ENCODE data around the gene PLCL1.
"Not testable (repeated sequence)": the region's sequence is repeated elsewhere in the genome, so short reads cannot be mapped to it uniquely, and the experiment has no call there.

The PLCL1 gene

GRCh38 chr2:197805715-197806633 is 1.6 kb downstream of the PLCL1 start:
- H3K4me3 ChIP-seq: peak overlapping the region; percentile 59 to 90 (median 80)
- peak overlapping the region in 5 of 21 experiments; percentile 29 to 80 (median 73) for H3K27ac ChIP-seq

GRCh38 chr2:197809064-197809463 is 4.7 kb downstream of the PLCL1 start:
- H3K4me3 ChIP-seq: no peak overlapping the region
- no peak overlapping the region for H3K27ac ChIP-seq

DNA sequence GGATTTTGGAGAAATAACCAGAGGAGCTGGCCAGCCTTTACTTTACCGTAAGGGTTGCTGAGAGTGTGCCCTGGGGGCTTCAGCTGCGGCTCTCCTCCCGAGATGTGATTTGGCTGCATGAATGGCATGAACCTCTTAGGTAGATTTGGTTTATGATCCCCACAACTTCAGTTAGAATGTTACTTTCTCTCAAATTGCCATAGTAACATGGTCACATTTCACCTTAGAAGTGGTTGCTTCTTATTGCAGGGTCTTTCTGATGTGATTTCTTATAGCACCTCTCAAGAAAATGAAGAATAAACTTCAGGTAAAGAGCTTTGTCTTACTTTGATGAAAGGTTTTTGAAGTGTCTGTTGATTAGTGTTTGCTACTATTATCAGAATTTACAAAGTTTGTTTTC is 5.6 kb downstream of the PLCL1 start:
- Histone ChIP-seq H3K27ac (no peak overlapping the region), H3K4me3 (no peak overlapping the region)

DNA sequence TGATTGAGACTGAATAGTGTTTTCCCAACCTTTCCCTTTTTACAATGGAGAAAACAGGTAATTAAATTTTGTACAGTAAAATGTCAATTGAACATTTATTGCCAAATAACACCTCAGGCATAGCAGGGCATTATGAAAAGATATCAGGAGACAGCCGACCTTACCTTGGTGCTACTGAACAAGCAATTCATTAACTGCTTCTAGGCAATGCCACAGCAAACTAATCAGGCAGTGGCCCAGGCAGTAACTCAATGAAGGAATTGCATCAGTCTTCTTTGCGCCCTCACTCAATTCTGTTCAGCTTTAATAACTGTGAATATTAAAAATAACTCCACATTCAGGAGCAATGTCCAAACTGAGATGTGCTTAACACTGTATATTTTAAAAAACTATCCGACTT is 6.1 kb downstream of the PLCL1 start:
- Histone ChIP-seq H3K27ac (no peak overlapping the region), H3K4me3 (no peak overlapping the region)

DNA sequence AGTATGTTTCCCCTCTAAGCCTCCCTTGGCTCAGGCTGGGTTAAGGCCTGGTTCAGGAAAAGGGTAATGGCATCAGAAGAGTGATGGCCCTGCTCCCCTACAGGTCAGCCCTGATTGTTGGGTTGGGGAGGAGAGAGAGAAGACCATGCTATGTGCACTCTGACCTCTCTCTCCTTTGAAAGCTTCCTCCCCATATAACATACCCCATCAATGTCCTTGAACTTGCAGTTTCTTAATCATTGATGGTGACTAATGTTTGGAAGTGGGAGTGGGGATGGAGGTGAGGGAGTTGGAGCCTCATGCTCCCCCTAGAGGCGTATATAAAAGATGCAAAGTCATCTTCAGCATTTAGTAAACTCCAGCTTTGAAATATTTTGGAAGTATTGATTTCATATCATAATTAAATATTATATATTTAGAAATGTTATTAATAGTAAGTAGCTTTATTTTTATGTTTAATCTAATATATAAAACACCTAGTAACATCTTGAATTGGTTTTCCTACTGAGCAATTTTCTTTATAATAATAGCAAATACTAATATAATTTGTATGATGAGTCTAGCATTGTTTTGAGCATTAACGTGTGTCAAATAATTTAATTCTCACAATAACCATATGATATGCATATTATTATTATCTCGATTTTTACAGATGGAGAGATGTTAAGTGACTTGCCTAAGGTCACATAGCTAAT is 8.8 kb downstream of the PLCL1 start:
- H3K4me3 ChIP-seq: no peak overlapping the region

DNA sequence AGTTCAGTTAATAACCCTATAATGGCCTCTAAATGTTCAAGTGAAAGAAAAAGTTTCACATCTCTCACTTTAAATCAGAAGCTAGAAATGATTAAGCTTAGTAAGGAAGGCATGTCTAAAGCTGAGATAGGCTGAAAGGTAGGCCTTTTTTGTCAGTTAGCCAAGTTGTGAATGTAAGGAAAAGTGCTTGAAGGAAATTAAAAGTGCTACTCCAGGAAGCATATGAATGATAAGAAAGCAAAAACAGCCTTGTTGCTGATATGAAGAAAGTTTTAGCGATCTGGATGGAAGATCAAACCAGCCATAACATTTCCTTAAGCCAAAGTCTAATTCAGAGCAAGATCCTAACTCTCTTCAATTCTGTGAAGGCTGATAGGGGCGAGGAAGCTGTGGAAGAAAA is 10.1 kb downstream of the PLCL1 start:
- H3K4me3 ChIP-seq: no peak overlapping the region

More for the DNA sequence above, 8.8 kb downstream of the PLCL1 start:
- H3K27ac ChIP-seq: no peak overlapping the region

DNA sequence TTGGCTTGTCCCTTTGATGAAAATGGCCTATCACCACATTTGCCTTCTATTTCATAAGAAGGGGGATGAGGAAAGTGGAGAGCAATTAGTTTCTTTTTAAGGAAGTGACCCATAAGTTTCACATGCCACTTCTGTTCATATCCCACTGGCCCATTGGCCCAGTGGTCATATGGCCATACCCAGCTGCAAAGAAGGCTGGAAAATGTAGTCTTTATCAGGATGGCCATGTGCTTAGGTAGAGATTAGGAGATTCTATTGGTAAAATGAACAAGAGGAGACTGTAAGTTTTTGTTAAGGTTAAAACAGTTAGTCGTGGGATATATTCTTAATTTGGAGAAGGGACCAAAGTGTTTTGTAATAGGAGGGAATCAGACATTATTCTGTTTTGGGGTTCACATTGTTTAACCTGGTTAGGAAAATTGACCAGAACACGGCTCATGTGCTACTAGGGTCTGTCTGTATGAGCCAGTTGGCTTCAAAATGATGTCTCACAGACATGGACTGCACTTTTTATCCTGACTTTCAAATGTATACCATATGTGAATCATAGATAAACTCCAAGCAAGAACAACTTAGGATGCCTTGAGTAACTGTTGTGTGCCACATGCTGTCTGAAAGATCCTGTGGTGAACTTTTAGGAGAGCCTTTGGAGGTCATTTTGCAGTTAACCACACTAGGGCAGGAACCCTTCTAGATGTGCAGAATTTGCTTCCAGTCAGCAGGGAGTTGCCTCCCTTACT is 17.3 kb downstream of the PLCL1 start:
- H3K4me3 ChIP-seq: no peak overlapping the region

More for the DNA sequence above, 10.1 kb downstream of the PLCL1 start:
- no peak overlapping the region for H3K27ac ChIP-seq

DNA sequence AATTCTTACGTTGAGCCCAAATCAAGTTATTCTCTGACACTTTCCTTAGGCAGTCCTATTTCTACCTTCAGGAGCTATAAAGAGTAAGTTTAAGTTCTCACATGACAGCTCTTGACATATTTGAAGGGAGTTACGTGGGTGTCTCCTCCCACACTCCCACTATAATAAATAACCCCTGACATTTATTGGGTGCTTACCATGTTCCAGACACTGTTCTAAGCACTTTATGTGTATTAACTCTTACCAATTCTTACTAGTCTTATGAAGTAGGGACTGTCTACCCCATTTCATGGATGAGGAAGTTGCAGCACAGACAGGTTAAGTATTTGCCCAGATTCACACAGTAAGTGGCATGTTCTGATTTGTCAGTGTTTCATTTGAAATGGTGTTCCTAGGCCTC is 17.9 kb downstream of the PLCL1 start:
- H3K27ac ChIP-seq: no peak overlapping the region

More for the DNA sequence above, 17.3 kb downstream of the PLCL1 start:
- H3K27ac ChIP-seq: no peak overlapping the region

GRCh38 chr2:197827618-197828017 is 23.2 kb downstream of the PLCL1 start:
- Histone ChIP-seq H3K27ac (no peak overlapping the region), H3K4me3 (no peak overlapping the region)

More for the DNA sequence above, 17.9 kb downstream of the PLCL1 start:
- no peak overlapping the region for H3K4me3 ChIP-seq

GRCh38 chr2:197828464-197829135 is 24.2 kb downstream of the PLCL1 start:
- Histone ChIP-seq H3K4me3 (no peak overlapping the region), H3K27ac (no peak overlapping the region)

GRCh38 chr2:197834771-197835170 is 30.4 kb downstream of the PLCL1 start:
- not testable (repeated sequence) for H3K4me3 ChIP-seq, H3K27ac ChIP-seq

- Histone ChIP-seq H3K4me3 (no peak overlapping the region), H3K27ac (no peak overlapping the region)
Observed at GRCh38 chr2:197835293-197835692, 30.9 kb downstream of the PLCL1 start.

GRCh38 chr2:197838036-197838435 is 33.6 kb downstream of the PLCL1 start:
- Histone ChIP-seq H3K4me3 (peak overlapping the region in 1 of 7 experiments; percentile 15), H3K27ac (peak overlapping the region in 7 of 21 experiments; percentile 8 to 65 (median 45))

- Histone ChIP-seq H3K27ac (peak overlapping the region in 9 of 21 experiments; percentile 8 to 65 (median 43)), H3K4me3 (no peak overlapping the region)
Observed at GRCh38 chr2:197838579-197838978, 34.2 kb downstream of the PLCL1 start.

DNA sequence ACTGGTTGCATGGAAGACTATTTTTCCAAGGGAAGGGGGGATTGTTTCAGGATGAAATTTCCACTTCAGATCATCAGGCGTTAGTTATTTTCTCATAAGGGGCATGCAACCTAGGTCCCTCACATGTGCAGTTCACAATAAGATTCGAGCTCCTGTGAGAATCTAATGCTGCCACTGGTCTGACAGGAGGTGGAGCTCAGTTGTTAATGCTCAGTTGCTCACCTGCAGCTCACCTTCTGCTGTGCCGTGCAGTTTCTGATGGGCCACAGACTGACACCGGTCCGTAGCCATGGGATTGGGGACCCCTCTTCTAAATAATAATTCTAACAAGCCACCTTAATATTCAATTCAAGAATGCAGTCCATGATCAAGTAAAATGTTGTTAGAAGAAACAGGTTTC is 34.9 kb downstream of the PLCL1 start:
- no peak overlapping the region for H3K27ac ChIP-seq
- no peak overlapping the region for H3K4me3 ChIP-seq

- Histone ChIP-seq H3K4me3 (no peak overlapping the region), H3K27ac (no peak overlapping the region)
Observed at GRCh38 chr2:197839856-197840255, 35.5 kb downstream of the PLCL1 start.

- H3K27ac ChIP-seq: no peak overlapping the region
Observed at GRCh38 chr2:197846128-197846527, 41.7 kb downstream of the PLCL1 start.

GRCh38 chr2:197846777-197847176 is 42.4 kb downstream of the PLCL1 start:
- no peak overlapping the region for H3K27ac ChIP-seq
- H3K4me3 ChIP-seq: no peak overlapping the region

More at GRCh38 chr2:197846128-197846527, 41.7 kb downstream of the PLCL1 start:
- no peak overlapping the region for H3K4me3 ChIP-seq

DNA sequence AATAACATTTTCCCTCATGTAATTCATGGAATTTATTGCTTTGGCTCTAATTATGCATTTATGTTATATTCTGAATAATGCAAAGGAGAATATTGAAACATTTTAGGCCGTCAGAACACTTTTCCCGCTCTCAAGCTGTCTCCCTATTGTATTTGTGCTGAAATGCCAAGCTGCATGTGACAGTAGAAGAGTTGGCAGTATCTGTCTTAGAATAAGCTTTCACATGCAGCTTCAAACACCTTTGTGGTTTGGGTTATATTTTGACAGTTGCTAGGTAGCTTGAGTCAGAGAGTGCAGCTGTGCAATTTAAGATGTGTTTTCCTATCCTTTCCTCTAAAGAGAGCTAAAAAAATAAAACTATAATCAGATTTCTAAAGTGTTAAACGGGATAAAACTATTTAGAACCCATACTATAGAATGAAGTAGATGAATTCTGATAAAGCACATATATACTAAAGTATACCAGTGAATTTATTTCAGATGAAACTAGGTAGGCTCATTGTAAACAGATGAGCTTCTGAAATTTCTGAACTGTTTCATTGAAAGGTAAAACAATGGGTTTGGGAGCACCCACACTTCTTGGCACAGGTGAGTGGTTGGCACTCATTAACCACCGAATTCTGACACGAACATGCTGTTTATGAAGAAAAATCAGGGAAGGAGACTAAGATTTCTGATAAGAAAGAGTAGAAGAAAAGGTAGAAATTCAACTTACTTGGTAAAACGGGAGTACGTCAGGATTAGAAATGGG is 43.4 kb downstream of the PLCL1 start:
- Histone ChIP-seq H3K4me3 (no peak overlapping the region), H3K27ac (no peak overlapping the region)
